Raji (cell line): ENCODE results near the gene AKAP13.

Source experiments
- POLR2A ChIP-seq: IDR thresholded peaks from 2 replicates; pipeline ENCODE4 v1.6.1; 2011; ENCODE audit warnings: low read depth, low read length, control low read depth; ENCODE audit not compliant: insufficient read depth

The AKAP13 gene

GRCh38 chr15:85723960-85724945 is 343.9 kb downstream of the AKAP13 start:
- no peak for TF ChIP-seq POLR2A

GRCh38 chr15:85725019-85725418 is 344.6 kb downstream of the AKAP13 start:
- no peak for TF ChIP-seq POLR2A

- TF ChIP-seq POLR2A = no peak
Observed at GRCh38 chr15:85725564-85725963, 345.2 kb downstream of the AKAP13 start.

- no peak for TF ChIP-seq POLR2A
Observed at GRCh38 chr15:85726454-85726853, 346.1 kb downstream of the AKAP13 start.

- no peak for TF ChIP-seq POLR2A
Observed at GRCh38 chr15:85727068-85727467, 346.7 kb downstream of the AKAP13 start.

- TF ChIP-seq POLR2A = no peak
Observed at GRCh38 chr15:85730001-85730820, 349.8 kb downstream of the AKAP13 start.

- TF ChIP-seq POLR2A = no peak
Observed at GRCh38 chr15:85733416-85733815, 353.0 kb downstream of the AKAP13 start.

DNA sequence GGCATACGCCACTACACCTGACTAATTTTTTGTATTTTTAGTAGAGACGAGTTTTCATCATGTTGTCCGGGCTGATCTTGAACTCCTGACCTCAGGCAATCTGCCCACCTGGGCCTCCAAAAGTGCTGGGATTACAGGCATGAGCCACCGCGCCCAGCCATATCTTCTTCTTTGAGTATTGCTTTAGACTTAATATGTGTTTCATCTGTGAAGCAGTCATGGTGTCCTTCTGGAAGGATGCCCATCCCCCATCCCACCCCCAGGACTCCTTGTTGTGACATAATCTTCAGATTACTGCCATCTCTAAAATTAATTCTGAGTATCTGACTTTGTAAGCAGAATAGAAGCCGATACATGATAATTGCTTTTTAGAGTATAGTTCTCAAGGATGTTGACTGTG is 356.7 kb downstream of the AKAP13 start:
- TF ChIP-seq POLR2A = no peak

DNA sequence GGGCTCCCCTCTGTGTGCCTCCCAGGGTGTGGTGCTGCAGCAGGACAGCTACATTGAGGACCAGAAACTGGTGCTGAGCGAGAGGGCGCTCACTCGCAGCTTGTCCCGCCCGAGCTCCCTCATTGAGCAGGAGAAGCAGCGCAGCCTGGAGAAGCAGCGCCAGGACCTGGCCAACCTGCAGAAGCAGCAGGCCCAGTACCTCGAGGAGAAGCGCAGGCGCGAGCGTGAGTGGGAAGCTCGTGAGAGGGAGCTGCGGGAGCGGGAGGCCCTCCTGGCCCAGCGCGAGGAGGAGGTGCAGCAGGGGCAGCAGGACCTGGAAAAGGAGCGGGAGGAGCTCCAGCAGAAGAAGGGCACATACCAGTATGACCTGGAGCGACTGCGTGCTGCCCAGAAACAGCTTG is 360.6 kb downstream of the AKAP13 start:
- TF ChIP-seq POLR2A = no peak

- TF ChIP-seq POLR2A = no peak
Observed at GRCh38 chr15:85741662-85742061, 361.3 kb downstream of the AKAP13 start.

GRCh38 chr15:85742186-85742821 is 361.9 kb downstream of the AKAP13 start:
- no peak for TF ChIP-seq POLR2A

DNA sequence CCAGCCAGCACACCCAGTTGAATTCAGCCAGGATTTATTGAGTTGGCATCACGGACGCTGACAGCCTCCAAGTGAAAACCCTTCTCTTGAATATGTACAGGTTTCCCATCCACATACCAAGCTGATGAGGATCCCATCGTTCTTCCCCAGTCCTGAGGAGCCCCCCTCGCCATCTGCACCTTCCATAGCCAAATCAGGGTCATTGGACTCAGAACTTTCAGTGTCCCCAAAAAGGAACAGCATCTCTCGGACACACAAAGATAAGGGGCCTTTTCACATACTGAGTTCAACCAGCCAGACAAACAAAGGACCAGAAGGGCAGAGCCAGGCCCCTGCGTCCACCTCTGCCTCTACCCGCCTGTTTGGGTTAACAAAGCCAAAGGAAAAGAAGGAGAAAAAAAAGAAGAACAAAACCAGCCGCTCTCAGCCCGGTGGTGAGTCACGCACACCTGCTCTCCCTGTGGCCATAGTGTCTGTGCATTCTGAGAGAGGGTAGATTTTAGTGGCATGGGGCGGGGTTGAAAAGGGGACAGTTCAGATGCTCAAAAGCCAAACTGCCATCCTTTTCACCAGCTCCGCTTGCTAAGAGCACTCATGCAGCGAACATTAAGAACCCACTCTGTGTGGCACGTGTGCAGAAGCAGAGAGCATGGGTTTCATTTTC is 363.1 kb downstream of the AKAP13 start:
- TF ChIP-seq POLR2A = no peak

DNA sequence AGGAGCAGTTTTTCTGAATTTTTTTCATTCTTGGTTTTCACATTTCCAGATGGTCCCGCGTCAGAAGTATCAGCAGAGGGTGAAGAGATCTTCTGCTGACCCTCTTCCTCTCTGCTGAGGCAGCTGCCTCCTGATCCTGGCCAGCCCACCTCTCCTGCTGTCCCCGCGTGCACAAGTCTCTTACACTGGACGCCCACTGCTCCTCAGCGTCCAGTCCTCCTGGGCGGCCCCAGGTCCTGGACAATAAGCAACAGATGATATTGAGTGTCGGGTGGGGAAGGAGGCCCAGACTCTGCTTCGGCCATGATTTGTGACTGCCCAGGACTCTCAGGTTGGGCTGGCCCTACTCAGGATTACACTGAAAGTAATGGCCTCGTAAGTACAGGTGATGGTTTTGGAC is 364.2 kb downstream of the AKAP13 start:
- no peak for TF ChIP-seq POLR2A

- no peak for TF ChIP-seq POLR2A
Observed at GRCh38 chr15:85745023-85745422, 364.6 kb downstream of the AKAP13 start.
